Peyer's patch (tissue), 4 donors: Measurements from ENCODE around the gene BANP. TPM values are rescaled to one million over a fixed set of nuclear protein-coding genes. Genes with fewer than 3 reads are reported as not detected.
A peak's percentile ranks its signal among the peaks of the same experiment; 100 is the strongest.
"Not testable (repeated sequence)": the region's sequence is repeated elsewhere in the genome, so short reads cannot be mapped to it uniquely, and the experiment has no call there.

Source experiments
- DNase-seq, 3 donors: peaks; one replicate each; pipeline ENCODE4 v3.0.0-alpha.2; 2017 to 2019
- H3K27ac ChIP-seq, 4 donors: fragments of 200-600 bp; sonication (generic); one replicate each; pipeline ENCODE4 v1.5.1; 2016 to 2019
- H3K27me3 ChIP-seq, 2 donors: fragments of 200-600 bp; sonication (generic); one replicate each; pipeline ENCODE4 v1.5.1; 2019
- H3K36me3 ChIP-seq, 3 donors: fragments of 200-600 bp; sonication (generic); one replicate each; pipeline ENCODE4 v1.5.1; 2016 to 2019
- H3K4me1 ChIP-seq, 4 donors: fragments of 200-600 bp; sonication (generic); one replicate each; pipeline ENCODE4 v1.5.1; 2016 to 2019
- H3K4me3 ChIP-seq, 4 donors: fragments of 200-600 bp; sonication (generic); 1 replicate in 3 of 4; 2 replicates in 1 of 4; pipeline ENCODE4 v1.5.1; 2016 to 2019; ENCODE audit warnings: mild to moderate bottlenecking in 1 of 4
- H3K9me3 ChIP-seq, 4 donors: fragments of 200-600 bp; sonication (generic); one replicate each; pipeline ENCODE4 v1.5.1; 2016 to 2019; ENCODE audit warnings: mild to moderate bottlenecking in 1 of 4
- CTCF ChIP-seq, 6 experiments: fragments of 450-650 bp in 4 of 6; fragments of 200-600 bp in 2 of 6; sonication (generic) in 1 of 6; IDR thresholded peaks; one replicate each; pipeline ENCODE4 v1.5.1; 2017 to 2019; ENCODE audit warnings: antibody characterized with exemption in 6 of 6, mild to moderate bottlenecking in 3 of 6, moderate library complexity in 1 of 6
- POLR2A ChIP-seq, 2 donors: fragments of 450-650 bp; IDR thresholded peaks; one replicate each; pipeline ENCODE4 v1.5.1; 2017; ENCODE audit warnings: antibody characterized with exemption in 2 of 2, mild to moderate bottlenecking in 2 of 2, moderate library complexity in 2 of 2
- total RNA-seq, 4 donors: library from RNA; depleted of rRNA; stranded (reverse); fragments of >200 nt; gene quantifications; one replicate each; pipeline ENCODE4 v1.1.0, GENCODE V29; 2016

The BANP gene
- total RNA-seq, 4 donors from 2014 or later: 27.6 to 113 (median 42.7) TPM

DNA sequence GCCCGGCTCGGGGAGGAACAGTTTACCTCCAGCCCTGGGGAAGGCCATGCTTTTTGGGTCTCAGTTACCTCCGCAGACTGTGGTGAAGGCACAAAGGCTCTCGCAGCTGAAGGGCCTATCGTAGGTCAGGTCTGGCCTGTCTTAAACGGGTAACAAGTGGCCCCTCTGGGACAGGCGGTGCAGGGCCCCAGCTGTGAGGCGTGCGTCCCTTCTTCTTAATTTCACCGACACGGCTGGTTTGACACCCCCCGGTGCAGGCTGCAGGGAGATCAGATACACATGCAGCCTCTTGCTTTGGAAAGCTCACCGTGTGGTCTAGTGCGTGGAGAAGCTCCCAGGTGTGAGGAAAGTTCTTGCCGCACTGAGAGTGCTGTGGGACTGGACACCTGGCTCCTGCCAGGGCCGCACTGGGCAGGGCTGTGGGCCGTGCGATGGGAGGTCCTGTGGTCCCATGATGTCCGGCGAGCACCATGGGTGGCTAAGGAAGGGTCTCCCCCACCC, 162.4 kb downstream of the BANP start:
- Histone ChIP-seq H3K4me1 (no peaks in the 10 kb centered on the region), H3K27ac (no peak overlapping the region), H3K4me3 (no peak overlapping the region), H3K9me3 (no peaks in the 10 kb centered on the region), H3K27me3 (no peaks in the 10 kb centered on the region), H3K36me3 (no peaks in the 10 kb centered on the region)
- TF ChIP-seq POLR2A (IDR thresholded peaks at IDR 0.05) (no peak), CTCF (IDR thresholded peaks at IDR 0.05) (no peak)
- no peak for DNase-seq

- H3K9me3 ChIP-seq, H3K27ac ChIP-seq, H3K27me3 ChIP-seq, H3K36me3 ChIP-seq, H3K4me3 ChIP-seq, H3K4me1 ChIP-seq: not testable (repeated sequence)
- DNase-seq: peak in 1 of 3 donors; percentile 20
These were observed 163.5 kb downstream of the BANP start for GRCh38 chr16:88114541-88115228.

GRCh38 chr16:88116121-88116520, 164.9 kb downstream of the BANP start:
- TF ChIP-seq POLR2A (IDR thresholded peaks at IDR 0.05) (no peak), CTCF (IDR thresholded peaks at IDR 0.05) (no peak)
- no peaks in the 10 kb centered on the region for H3K4me1 ChIP-seq
- no peak overlapping the region for H3K4me3 ChIP-seq
- no peaks in the 10 kb centered on the region for H3K36me3 ChIP-seq
- H3K27me3 ChIP-seq: no peaks in the 10 kb centered on the region
- H3K27ac ChIP-seq: no peak overlapping the region
- DNase-seq: no peak
- H3K9me3 ChIP-seq: no peaks in the 10 kb centered on the region

- Histone ChIP-seq H3K4me3 (no peak overlapping the region), H3K27ac (no peak overlapping the region), H3K4me1 (no peaks in the 10 kb centered on the region), H3K36me3 (no peaks in the 10 kb centered on the region), H3K27me3 (no peaks in the 10 kb centered on the region), H3K9me3 (no peaks in the 10 kb centered on the region)
- TF ChIP-seq CTCF (IDR thresholded peaks at IDR 0.05) (no peak), POLR2A (IDR thresholded peaks at IDR 0.05) (no peak)
- no peak for DNase-seq
These were observed 166.2 kb downstream of the BANP start for GRCh38 chr16:88117476-88117868.

DNA sequence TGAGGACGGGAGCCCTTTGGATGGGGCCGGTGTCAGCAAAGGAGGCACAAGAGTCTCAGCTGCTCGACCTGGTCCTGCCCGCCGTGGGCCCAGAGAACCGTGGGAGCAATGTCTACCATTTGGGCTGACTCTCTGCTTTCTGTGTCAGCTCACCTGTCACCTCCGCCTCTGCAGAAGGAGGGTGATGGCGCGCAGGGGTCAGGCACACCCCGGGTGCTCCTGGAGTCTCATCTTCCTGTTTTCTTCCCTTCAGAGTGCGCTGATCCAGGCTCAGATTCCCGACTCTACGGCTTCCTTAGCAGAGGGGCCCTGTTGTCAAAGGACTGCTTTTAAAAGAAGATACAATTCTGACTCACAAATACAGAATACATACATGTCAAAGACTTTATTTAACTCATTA, 167.1 kb downstream of the BANP start:
- Histone ChIP-seq H3K4me3 (no peak overlapping the region), H3K27ac (no peak overlapping the region), H3K36me3 (no peaks in the 10 kb centered on the region), H3K9me3 (no peaks in the 10 kb centered on the region), H3K4me1 (no peaks in the 10 kb centered on the region), H3K27me3 (no peaks in the 10 kb centered on the region)
- TF ChIP-seq CTCF (IDR thresholded peaks at IDR 0.05) (no peak), POLR2A (IDR thresholded peaks at IDR 0.05) (no peak)
- no peak for DNase-seq

GRCh38 chr16:88118852-88119741, 167.9 kb downstream of the BANP start:
- H3K27ac ChIP-seq: peak overlapping the region in 2 of 4 donors; percentile 17 to 41
- not testable (repeated sequence) for H3K27me3 ChIP-seq, H3K4me1 ChIP-seq, H3K36me3 ChIP-seq, H3K9me3 ChIP-seq, H3K4me3 ChIP-seq, DNase-seq

DNA sequence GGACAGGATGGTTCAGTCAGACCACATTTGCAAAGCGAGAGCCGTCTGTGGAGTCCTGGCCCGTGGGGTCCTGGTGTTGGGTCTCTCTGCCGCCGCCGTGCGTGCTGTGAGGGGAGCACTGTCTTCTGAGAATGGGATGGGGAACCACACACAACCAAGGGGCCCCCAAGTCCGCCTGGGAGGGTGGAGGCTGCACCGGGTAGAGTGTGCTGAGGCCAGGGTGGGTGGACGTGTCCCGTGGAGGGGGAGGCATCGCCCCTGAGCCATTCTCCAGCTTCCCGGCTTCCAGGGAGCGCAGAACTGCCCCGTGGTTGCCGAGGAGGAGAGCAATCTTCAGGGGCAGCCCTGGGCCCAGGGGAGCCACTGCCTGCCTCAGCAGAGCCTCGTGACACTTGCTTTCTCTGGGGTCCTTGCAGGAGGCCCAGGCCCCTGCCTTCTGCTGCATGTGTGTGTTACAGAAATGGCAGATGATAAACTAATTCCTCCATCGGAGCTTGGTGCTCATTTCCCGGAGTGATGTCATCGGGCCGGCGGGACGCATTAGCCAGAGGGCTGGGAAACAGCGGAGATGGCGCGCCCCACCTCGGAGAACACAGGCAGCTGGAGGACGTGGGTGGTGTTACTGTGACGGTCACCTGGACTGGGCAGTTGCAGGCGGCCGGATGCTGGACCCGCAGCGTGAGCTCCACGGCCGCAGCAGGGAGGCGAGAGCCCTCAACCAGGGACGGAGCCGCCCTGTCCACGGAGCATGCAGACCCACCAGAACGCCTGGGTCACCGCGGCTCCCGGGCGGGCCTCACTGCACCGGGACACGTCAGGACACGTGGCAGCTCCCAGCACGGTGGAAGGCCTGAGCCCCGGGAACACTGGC, 168.9 kb downstream of the BANP start:
- not testable (repeated sequence) for H3K27ac ChIP-seq, H3K4me3 ChIP-seq, H3K27me3 ChIP-seq, H3K9me3 ChIP-seq, H3K4me1 ChIP-seq, H3K36me3 ChIP-seq, DNase-seq
